MM.1S (cell line): ENCODE measurements around the gene PER2.

Source experiments
- DNase-seq: peaks from one replicate; pipeline ENCODE4 v3.0.0-alpha.2; 2015
- H2AFZ ChIP-seq: fragments of 300-600 bp; sonication (generic); 2 replicates; pipeline ENCODE4 v1.6.0; 2016; ENCODE audit warnings: antibody characterized with exemption, low read length
- H3F3A ChIP-seq: fragments of 300-600 bp; sonication (generic); 2 replicates; pipeline ENCODE4 v1.6.1; 2016; ENCODE audit warnings: mild to moderate bottlenecking, antibody characterized with exemption, low read length, moderate library complexity, mixed read lengths; ENCODE audit not compliant: insufficient read depth
- H3K27ac ChIP-seq: fragments of 300-600 bp; sonication (generic); 2 replicates; pipeline ENCODE4 v1.5.1; 2016; ENCODE audit warnings: mild to moderate bottlenecking, low read length
- H3K27me3 ChIP-seq: fragments of 300-600 bp; sonication (generic); replicated peaks from 2 replicates; pipeline ENCODE4 v1.6.0; 2016; ENCODE audit warnings: low read length; ENCODE audit not compliant: insufficient read depth
- H3K36me3 ChIP-seq: fragments of 300-600 bp; sonication (generic); replicated peaks from 2 replicates; pipeline ENCODE4 v1.6.1; 2016; ENCODE audit warnings: mild to moderate bottlenecking, low read length, mixed read lengths; ENCODE audit not compliant: insufficient read depth
- H3K4me1 ChIP-seq: fragments of 300-600 bp; sonication (generic); 2 replicates; pipeline ENCODE4 v1.6.1; 2016; ENCODE audit warnings: low read length, mixed read lengths
- H3K4me2 ChIP-seq: fragments of 300-600 bp; sonication (generic); 2 replicates; pipeline ENCODE4 v1.6.0; 2016; ENCODE audit warnings: low read depth, low read length
- H3K4me3 ChIP-seq: fragments of 300-600 bp; sonication (generic); 2 replicates; pipeline ENCODE4 v1.5.1; 2016; ENCODE audit warnings: low read length, mixed read lengths
- H3K79me2 ChIP-seq: fragments of 300-600 bp; sonication (generic); 2 replicates; pipeline ENCODE4 v1.6.1; 2016; ENCODE audit warnings: mixed run types, low read length, mixed read lengths
- H3K9ac ChIP-seq: fragments of 300-600 bp; sonication (generic); 2 replicates; pipeline ENCODE4 v1.6.1; 2016; ENCODE audit warnings: low read length, mixed read lengths
- H3K9me2 ChIP-seq: fragments of 300-600 bp; sonication (generic); replicated peaks from 2 replicates; pipeline ENCODE4 v1.6.1; 2016; ENCODE audit warnings: mild to moderate bottlenecking, low read length, mixed read lengths; ENCODE audit not compliant: insufficient read depth
- H3K9me3 ChIP-seq: fragments of 300-600 bp; sonication (generic); replicated peaks from 2 replicates; pipeline ENCODE4 v1.6.1; 2016; ENCODE audit warnings: mild to moderate bottlenecking, low read length, mixed read lengths; ENCODE audit not compliant: insufficient read depth
- H4K20me1 ChIP-seq: fragments of 300-600 bp; sonication (generic); 2 replicates; pipeline ENCODE4 v1.6.1; 2016; ENCODE audit warnings: mild to moderate bottlenecking, low read length, moderate library complexity, mixed read lengths; ENCODE audit not compliant: insufficient read depth
- EZH2 ChIP-seq: fragments of 300-600 bp; sonication (generic); optimal IDR thresholded peaks from 2 replicates; pipeline ENCODE3; 2017; ENCODE audit warnings: low read depth, mild to moderate bottlenecking, antibody characterized with exemption, low read length, mixed read lengths
- EZH2phosphoT487 ChIP-seq: fragments of 300-600 bp; sonication (generic); IDR thresholded peaks from 2 replicates; pipeline ENCODE4 v1.6.1; 2018; ENCODE audit warnings: antibody characterized with exemption, low read length
- TF ChIP-seq, protein P1 (sequence below): fragments of 300-600 bp; sonication (generic); IDR thresholded peaks from 2 replicates; pipeline ENCODE4 v1.5.1; 2016; ENCODE audit warnings: antibody characterized with exemption, low read length, mixed read lengths

The PER2 gene

DNA sequence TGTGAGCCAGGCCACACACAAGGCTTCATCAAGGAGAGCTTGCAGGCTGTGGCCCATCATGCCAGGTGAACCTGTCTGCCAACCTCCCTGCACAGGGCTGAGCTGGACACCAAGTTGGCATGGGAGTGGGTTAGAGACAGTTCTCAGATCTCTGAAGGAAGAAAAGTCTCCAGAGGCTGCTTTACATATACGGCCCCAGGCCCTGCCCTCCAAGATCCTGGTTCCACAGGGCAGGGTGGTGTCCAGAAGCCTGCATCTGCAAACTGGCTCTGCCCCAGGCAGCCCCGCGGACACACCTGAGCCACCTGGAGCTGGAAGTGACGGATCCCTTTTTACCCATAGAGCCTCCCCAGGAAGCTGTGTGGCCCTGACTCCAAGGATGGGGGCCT lies 24.3 kb downstream of the PER2 start:
- Histone ChIP-seq H3F3A (peaks cover 64% of the 10 kb centered on the region), H3K4me3 (no peak overlapping the region), H3K27me3 (no peaks in the 10 kb centered on the region), H4K20me1 (no peaks in the 10 kb centered on the region), H3K9me2 (no peaks in the 10 kb centered on the region), H3K79me2 (peaks cover 13% of the 10 kb centered on the region; the same call in 1 of the 2 replicates), H3K9me3 (no peaks in the 10 kb centered on the region), H3K4me1 (peaks cover 83% of the 10 kb centered on the region), H3K36me3 (no peaks in the 10 kb centered on the region), H3K9ac (peak overlapping the region; percentile 64; the same call in 1 of the 2 replicates), H3K27ac (peak overlapping the region; percentile 96), H3K4me2 (peak overlapping the region; percentile 66; the same call in 1 of the 2 replicates), H2AFZ (no peak overlapping the region)
- TF ChIP-seq EZH2phosphoT487 (no peak), EZH2 (no peak)
- TF ChIP-seq, protein P1, sequence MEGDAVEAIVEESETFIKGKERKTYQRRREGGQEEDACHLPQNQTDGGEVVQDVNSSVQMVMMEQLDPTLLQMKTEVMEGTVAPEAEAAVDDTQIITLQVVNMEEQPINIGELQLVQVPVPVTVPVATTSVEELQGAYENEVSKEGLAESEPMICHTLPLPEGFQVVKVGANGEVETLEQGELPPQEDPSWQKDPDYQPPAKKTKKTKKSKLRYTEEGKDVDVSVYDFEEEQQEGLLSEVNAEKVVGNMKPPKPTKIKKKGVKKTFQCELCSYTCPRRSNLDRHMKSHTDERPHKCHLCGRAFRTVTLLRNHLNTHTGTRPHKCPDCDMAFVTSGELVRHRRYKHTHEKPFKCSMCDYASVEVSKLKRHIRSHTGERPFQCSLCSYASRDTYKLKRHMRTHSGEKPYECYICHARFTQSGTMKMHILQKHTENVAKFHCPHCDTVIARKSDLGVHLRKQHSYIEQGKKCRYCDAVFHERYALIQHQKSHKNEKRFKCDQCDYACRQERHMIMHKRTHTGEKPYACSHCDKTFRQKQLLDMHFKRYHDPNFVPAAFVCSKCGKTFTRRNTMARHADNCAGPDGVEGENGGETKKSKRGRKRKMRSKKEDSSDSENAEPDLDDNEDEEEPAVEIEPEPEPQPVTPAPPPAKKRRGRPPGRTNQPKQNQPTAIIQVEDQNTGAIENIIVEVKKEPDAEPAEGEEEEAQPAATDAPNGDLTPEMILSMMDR: no peak
- no peak for DNase-seq

GRCh38 chr2:238263204-238264071 lies 25.0 kb downstream of the PER2 start:
- peaks cover 70% of the 10 kb centered on the region for H3F3A ChIP-seq
- H3K9ac ChIP-seq: peak overlapping the region; percentile 64; the same call in 1 of the 2 replicates
- peak; percentile 93 for DNase-seq
- no peaks in the 10 kb centered on the region for H3K9me3 ChIP-seq
- H3K9me2 ChIP-seq: no peaks in the 10 kb centered on the region
- peak overlapping the region; percentile 96 for H3K27ac ChIP-seq
- H3K4me2 ChIP-seq: 0 out of 2 replicates have a peak overlapping the region, but pooled peaks have one; percentile 66
- no peaks in the 10 kb centered on the region for H3K36me3 ChIP-seq
- TF ChIP-seq EZH2phosphoT487: no peak
- TF ChIP-seq, protein P1: peak; percentile 77
- H3K4me3 ChIP-seq: no peak overlapping the region
- H4K20me1 ChIP-seq: no peaks in the 10 kb centered on the region
- H2AFZ ChIP-seq: no peak overlapping the region
- H3K4me1 ChIP-seq: peaks cover 90% of the 10 kb centered on the region
- no peaks in the 10 kb centered on the region for H3K27me3 ChIP-seq
- H3K79me2 ChIP-seq: peaks cover 13% of the 10 kb centered on the region; the same call in 1 of the 2 replicates

DNA sequence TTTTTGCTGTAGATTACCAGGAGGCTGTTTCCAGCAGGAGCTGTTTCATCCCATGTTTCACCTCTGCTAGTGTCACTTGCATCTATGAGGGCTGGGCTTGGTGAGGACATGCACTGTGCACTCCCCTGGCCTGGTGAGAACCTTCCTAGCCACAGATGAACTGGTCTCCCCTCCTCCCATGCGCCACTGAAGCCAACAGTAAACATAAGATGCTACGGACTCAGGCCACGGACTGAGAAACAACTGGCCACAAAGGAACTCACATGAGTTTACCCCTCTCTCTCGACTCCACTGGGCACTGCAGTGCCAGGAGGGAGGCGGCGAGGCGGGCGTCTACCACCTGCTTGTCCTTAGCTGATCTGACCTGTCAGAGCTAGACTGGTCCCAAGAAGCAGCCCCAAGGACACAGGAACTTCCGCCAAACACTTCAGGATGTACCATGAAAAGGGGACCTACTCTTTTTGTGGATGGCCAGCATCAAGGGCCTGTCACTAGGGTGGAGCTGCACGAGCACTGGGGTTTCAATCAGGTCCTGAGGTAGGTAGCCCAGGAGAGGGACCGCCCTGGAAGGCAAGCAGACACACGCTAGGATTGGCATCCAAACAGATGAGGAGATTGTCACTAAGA lies 25.8 kb downstream of the PER2 start:
- Histone ChIP-seq H3K9me2 (no peaks in the 10 kb centered on the region), H3K9me3 (no peaks in the 10 kb centered on the region), H4K20me1 (no peaks in the 10 kb centered on the region), H3K9ac (0 out of 2 replicates have a peak overlapping the region, but pooled peaks have one; percentile 15), H3K4me3 (no peak overlapping the region), H3K36me3 (no peaks in the 10 kb centered on the region), H3K4me1 (peaks cover 94% of the 10 kb centered on the region), H3K27ac (peak overlapping the region; percentile 96), H3F3A (peaks cover 76% of the 10 kb centered on the region), H3K79me2 (peaks cover 13% of the 10 kb centered on the region; the same call in 1 of the 2 replicates), H3K4me2 (peak overlapping the region; percentile 21; the same call in 1 of the 2 replicates), H2AFZ (no peak overlapping the region), H3K27me3 (no peaks in the 10 kb centered on the region)
- no peak for DNase-seq
- TF ChIP-seq EZH2phosphoT487 (no peak), EZH2 (no peak)
- TF ChIP-seq, protein P1: no peak
